GM18868 (cell line): ENCODE data around the gene SLC37A3.

Experiments used
- ATAC-seq: cut with Tn5 transposase; IDR thresholded peaks from one replicate; pipeline ENCODE4 v1.9.1; 2021; ENCODE audit warnings: mild to moderate bottlenecking, moderate library complexity; ENCODE audit not compliant: unreplicated experiment

The SLC37A3 gene

GRCh38 chr7:140402178-140402835 lies 4.0 kb upstream of the SLC37A3 start:
- no peak for ATAC-seq

- no peak for ATAC-seq
Measured at GRCh38 chr7:140400381-140400780, 2.1 kb upstream of the SLC37A3 start.

- ATAC-seq, result no peak
Measured at GRCh38 chr7:140398821-140399220, 491 bp upstream of the SLC37A3 start.

- ATAC-seq, result no peak
Measured at GRCh38 chr7:140393756-140394306, 4.5 kb downstream of the SLC37A3 start.

- ATAC-seq, result no peak
Measured at GRCh38 chr7:140391634-140392033, 6.7 kb downstream of the SLC37A3 start.

- peak; percentile 79 for ATAC-seq
Measured at GRCh38 chr7:140390466-140391190, 7.7 kb downstream of the SLC37A3 start.

- peak; percentile 22 for ATAC-seq
Measured at GRCh38 chr7:140390034-140390433, 8.3 kb downstream of the SLC37A3 start.

GRCh38 chr7:140389445-140389844 lies 8.9 kb downstream of the SLC37A3 start:
- no peak for ATAC-seq

GRCh38 chr7:140384894-140385545 lies 13.3 kb downstream of the SLC37A3 start:
- no peak for ATAC-seq

GRCh38 chr7:140383954-140384713 lies 14.2 kb downstream of the SLC37A3 start:
- no peak for ATAC-seq

- peak; percentile 61 for ATAC-seq
Measured at GRCh38 chr7:140375892-140376730, 22.2 kb downstream of the SLC37A3 start.

- no peak for ATAC-seq
Measured at GRCh38 chr7:140375323-140375722, 23.0 kb downstream of the SLC37A3 start.

GRCh38 chr7:140369294-140369693 lies 29.0 kb downstream of the SLC37A3 start:
- ATAC-seq, result no peak

GRCh38 chr7:140367528-140367927 lies 30.8 kb downstream of the SLC37A3 start:
- no peak for ATAC-seq

GRCh38 chr7:140364819-140365218 lies 33.5 kb downstream of the SLC37A3 start:
- no peak for ATAC-seq

GRCh38 chr7:140360697-140361229 lies 37.6 kb downstream of the SLC37A3 start:
- ATAC-seq, result no peak

GRCh38 chr7:140358412-140359051 lies 39.8 kb downstream of the SLC37A3 start:
- ATAC-seq, result no peak

GRCh38 chr7:140358024-140358411 lies 40.3 kb downstream of the SLC37A3 start:
- ATAC-seq, result no peak

GRCh38 chr7:140350056-140350455 lies 48.3 kb downstream of the SLC37A3 start:
- ATAC-seq, result no peak
